ENCODE measurements around the gene MAP6. TPM values are rescaled to one million over a fixed set of nuclear protein-coding genes. Genes with fewer than 3 reads are reported as not detected.

The MAP6 gene
- total and polyA plus RNA-seq, 9 of the 15 experiments (the other 6 are each of a cell fraction or from before 2014, with no cell fraction given): not detected

DNA sequence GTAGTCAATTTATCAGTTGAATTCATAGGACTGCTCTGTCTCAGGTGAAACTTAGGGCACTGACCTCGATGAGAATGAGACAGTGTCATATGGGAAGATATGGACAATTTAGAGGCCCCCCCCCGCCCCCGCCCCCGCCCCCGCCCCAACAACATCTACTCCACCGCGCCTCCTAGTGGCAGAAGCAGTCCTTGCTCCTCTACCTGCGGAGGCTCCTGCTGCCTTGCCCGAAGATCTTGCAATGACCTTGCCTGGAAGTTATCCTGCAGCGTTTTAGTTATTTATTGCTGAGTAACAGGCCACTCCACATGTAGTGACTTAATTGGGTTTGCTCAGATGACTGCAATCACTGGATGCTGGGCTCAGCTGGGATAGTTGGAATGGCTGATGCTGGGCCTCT lies 91.6 kb downstream of the MAP6 start:
- H3K79me2 ChIP-seq (ENCODE audit: control insufficient read depth, insufficient read depth, low read length): no peaks in the 10 kb centered on the region
- H3K27ac ChIP-seq (ENCODE audit: extremely low read depth, low read depth, low read length): no peak overlapping the region
- H3K9me1 ChIP-seq (ENCODE audit: control insufficient read depth, insufficient read depth, low read length): no peaks in the 10 kb centered on the region
- peak; percentile 69 for ATAC-seq
- no peak overlapping the region for H3K4me3 ChIP-seq
- peaks cover 12% of the 10 kb centered on the region; the same call in 2 of the 3 replicates for H3K36me3 ChIP-seq (ENCODE audit: control insufficient read depth, insufficient read depth, low read length)
- no peaks in the 10 kb centered on the region for H3K27me3 ChIP-seq (ENCODE audit: control insufficient read depth in 2 of 2, insufficient read depth in 2 of 2, low read length in 2 of 2)
- no peaks in the 10 kb centered on the region for H4K20me1 ChIP-seq (replicated peaks; ENCODE audit: control insufficient read depth, insufficient read depth, low read length)
- DNase-seq (ENCODE audit: extremely low read depth in 1 of 4, low spot score in 3 of 4): peak; percentile 72 to 85 (median 80)
- intact Hi-C loops (cut with micrococcal nuclease): loop anchor here (1.0 kb wide), 1 partner anchor 30 kb away; no protein-coding TSS in a partner anchor
- peak overlapping the region; percentile 74 for H2AFZ ChIP-seq (ENCODE audit: low read depth, low read length)
- H3K4me2 ChIP-seq (ENCODE audit: insufficient read depth, low read length): no peak overlapping the region
- ChIA-PET POLR2A (interaction anchor here (0.6 to 8.8 kb wide), 5 partner anchors 13 to 158 kb away, joined by 3 to 115 read pairs (median 3); partner anchors contain the start of gene SERPINH1), CTCF (ENCODE audit: low intra/inter-chr PET ratio) (interaction anchor here (1.4 kb wide), 1 partner anchor 29 kb away, joined by 7 read pairs; no protein-coding TSS in a partner anchor)
- H3K4me1 ChIP-seq (replicated peaks in 1 of 2; ENCODE audit: control insufficient read depth in 2 of 2, insufficient read depth in 2 of 2, low read length in 2 of 2): peaks cover 8 to 12% of the 10 kb centered on the region in 2 experiments
- FAIRE-seq: peak; percentile 19
- in situ Hi-C loops (cut with MboI): no loop called here
- WGBS (ENCODE audit: insufficient coverage, low coverage, missing lambda C conversion rate): 3% methylated on average over 10 of the region's 10 CpGs
- BruUV-seq (replicated peaks): no TSS peak
- no peak overlapping the region for H3K9ac ChIP-seq (ENCODE audit: insufficient read depth in 1 of 2, low read depth in 2 of 2, low read length in 2 of 2)
- H3K9me3 ChIP-seq (replicated peaks; ENCODE audit: control insufficient read depth, insufficient read depth, low read depth, low read length): no peaks in the 10 kb centered on the region
- no peak for TF ChIP-seq ZNF408 (CRISPR knock-in tag; IDR thresholded peaks at IDR 0.05; ENCODE audit: low read depth)
- no peak for TF ChIP-seq HNRNPK (IDR thresholded peaks at IDR 0.05; ENCODE audit: low read depth, low read length, poor library complexity, severe bottlenecking)
- TF ChIP-seq MAZ (CRISPR knock-in tag; conservative IDR thresholded peaks at IDR 0.05 in 1 of 2, IDR thresholded peaks at IDR 0.05 in 1 of 2): peak in 1 of 2 experiments; percentile 62; a peak in 1 of 4 replicates
- peak; percentile 38; the same call in 1 of the 2 replicates for TF ChIP-seq EGR1 (conservative IDR thresholded peaks at IDR 0.05)
- TF ChIP-seq KLF16 (IDR thresholded peaks at IDR 0.05): 0 out of 2 replicates have a peak, but pooled peaks have one; percentile 29
- TF ChIP-seq, protein P1, sequence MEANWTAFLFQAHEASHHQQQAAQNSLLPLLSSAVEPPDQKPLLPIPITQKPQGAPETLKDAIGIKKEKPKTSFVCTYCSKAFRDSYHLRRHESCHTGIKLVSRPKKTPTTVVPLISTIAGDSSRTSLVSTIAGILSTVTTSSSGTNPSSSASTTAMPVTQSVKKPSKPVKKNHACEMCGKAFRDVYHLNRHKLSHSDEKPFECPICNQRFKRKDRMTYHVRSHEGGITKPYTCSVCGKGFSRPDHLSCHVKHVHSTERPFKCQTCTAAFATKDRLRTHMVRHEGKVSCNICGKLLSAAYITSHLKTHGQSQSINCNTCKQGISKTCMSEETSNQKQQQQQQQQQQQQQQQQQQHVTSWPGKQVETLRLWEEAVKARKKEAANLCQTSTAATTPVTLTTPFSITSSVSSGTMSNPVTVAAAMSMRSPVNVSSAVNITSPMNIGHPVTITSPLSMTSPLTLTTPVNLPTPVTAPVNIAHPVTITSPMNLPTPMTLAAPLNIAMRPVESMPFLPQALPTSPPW (CRISPR knock-in tag; IDR thresholded peaks at IDR 0.05): peak; percentile 97
- TF ChIP-seq SMC3 (conservative IDR thresholded peaks at IDR 0.05; ENCODE audit: insufficient read depth, low read depth, low read length): peak; percentile 18; the same call in 1 of the 2 replicates
- TF ChIP-seq, protein P2, sequence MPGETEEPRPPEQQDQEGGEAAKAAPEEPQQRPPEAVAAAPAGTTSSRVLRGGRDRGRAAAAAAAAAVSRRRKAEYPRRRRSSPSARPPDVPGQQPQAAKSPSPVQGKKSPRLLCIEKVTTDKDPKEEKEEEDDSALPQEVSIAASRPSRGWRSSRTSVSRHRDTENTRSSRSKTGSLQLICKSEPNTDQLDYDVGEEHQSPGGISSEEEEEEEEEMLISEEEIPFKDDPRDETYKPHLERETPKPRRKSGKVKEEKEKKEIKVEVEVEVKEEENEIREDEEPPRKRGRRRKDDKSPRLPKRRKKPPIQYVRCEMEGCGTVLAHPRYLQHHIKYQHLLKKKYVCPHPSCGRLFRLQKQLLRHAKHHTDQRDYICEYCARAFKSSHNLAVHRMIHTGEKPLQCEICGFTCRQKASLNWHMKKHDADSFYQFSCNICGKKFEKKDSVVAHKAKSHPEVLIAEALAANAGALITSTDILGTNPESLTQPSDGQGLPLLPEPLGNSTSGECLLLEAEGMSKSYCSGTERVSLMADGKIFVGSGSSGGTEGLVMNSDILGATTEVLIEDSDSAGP (CRISPR knock-in tag; IDR thresholded peaks at IDR 0.05): no peak
- TF ChIP-seq, protein P3, sequence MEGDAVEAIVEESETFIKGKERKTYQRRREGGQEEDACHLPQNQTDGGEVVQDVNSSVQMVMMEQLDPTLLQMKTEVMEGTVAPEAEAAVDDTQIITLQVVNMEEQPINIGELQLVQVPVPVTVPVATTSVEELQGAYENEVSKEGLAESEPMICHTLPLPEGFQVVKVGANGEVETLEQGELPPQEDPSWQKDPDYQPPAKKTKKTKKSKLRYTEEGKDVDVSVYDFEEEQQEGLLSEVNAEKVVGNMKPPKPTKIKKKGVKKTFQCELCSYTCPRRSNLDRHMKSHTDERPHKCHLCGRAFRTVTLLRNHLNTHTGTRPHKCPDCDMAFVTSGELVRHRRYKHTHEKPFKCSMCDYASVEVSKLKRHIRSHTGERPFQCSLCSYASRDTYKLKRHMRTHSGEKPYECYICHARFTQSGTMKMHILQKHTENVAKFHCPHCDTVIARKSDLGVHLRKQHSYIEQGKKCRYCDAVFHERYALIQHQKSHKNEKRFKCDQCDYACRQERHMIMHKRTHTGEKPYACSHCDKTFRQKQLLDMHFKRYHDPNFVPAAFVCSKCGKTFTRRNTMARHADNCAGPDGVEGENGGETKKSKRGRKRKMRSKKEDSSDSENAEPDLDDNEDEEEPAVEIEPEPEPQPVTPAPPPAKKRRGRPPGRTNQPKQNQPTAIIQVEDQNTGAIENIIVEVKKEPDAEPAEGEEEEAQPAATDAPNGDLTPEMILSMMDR (IDR thresholded peaks at IDR 0.05 in 2 of 3, conservative IDR thresholded peaks at IDR 0.05 in 1 of 3; ENCODE audit: insufficient read depth in 2 of 3, low read depth in 1 of 3, low read length in 3 of 3): peak; percentile 51 to 66 (median 54)
- peak; percentile 54; the same call in 1 of the 2 replicates for TF ChIP-seq ESRRA (IDR thresholded peaks at IDR 0.05; ENCODE audit: borderline replicate concordance, low read depth)
- TF ChIP-seq, protein P4, sequence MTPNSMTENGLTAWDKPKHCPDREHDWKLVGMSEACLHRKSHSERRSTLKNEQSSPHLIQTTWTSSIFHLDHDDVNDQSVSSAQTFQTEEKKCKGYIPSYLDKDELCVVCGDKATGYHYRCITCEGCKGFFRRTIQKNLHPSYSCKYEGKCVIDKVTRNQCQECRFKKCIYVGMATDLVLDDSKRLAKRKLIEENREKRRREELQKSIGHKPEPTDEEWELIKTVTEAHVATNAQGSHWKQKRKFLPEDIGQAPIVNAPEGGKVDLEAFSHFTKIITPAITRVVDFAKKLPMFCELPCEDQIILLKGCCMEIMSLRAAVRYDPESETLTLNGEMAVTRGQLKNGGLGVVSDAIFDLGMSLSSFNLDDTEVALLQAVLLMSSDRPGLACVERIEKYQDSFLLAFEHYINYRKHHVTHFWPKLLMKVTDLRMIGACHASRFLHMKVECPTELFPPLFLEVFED (CRISPR knock-in tag; conservative IDR thresholded peaks at IDR 0.05): no peak
- peak in 1 of 2 experiments; percentile 26; a peak in 2 of 4 replicates for TF ChIP-seq RAD21 (CRISPR knock-in tag; conservative IDR thresholded peaks at IDR 0.05 in 1 of 2, IDR thresholded peaks at IDR 0.05 in 1 of 2)
- no peak for TF ChIP-seq ZNF778 (CRISPR knock-in tag; IDR thresholded peaks at IDR 0.05)

Measured in K562 (cell line).